Sciatic nerve (tissue), 2 donors: ENCODE measurements around the gene TSEN2. TPM values are rescaled to one million over a fixed set of nuclear protein-coding genes. Genes with fewer than 3 reads are reported as not detected.

Experiments used
- ATAC-seq: fragments of 200-7000 bp; cut with Tn5 transposase; one replicate; pipeline ENCODE4 v1.9.1; 2020; ENCODE audit warnings: mild to moderate bottlenecking, moderate library complexity
- DNase-seq: peaks from one replicate; pipeline ENCODE4 v3.0.0-alpha.2; 2020; ENCODE audit warnings: low spot score
- intact Hi-C: fragments of 100-400 bp; cut with DNase I; formaldehyde crosslinking; loops from one replicate; pipeline ENCODE4 v1.14.2; 2022
- total RNA-seq: library from RNA; stranded (reverse); fragmentation: NEBNext Ultra II Directional; extraction: Animal tissue kit (Norgen Biotek cat#: 25700); gene quantifications from one replicate; pipeline ENCODE4 v1.2.1, GENCODE V29; 2021
- donor health status: DM: no; HTN: no; CAD: no.
- donor health status: DM: no; HTN: no; CAD: no.

Gene TSEN2
- total RNA-seq, 1 donor from 2014 or later: 22.2 TPM

DNA sequence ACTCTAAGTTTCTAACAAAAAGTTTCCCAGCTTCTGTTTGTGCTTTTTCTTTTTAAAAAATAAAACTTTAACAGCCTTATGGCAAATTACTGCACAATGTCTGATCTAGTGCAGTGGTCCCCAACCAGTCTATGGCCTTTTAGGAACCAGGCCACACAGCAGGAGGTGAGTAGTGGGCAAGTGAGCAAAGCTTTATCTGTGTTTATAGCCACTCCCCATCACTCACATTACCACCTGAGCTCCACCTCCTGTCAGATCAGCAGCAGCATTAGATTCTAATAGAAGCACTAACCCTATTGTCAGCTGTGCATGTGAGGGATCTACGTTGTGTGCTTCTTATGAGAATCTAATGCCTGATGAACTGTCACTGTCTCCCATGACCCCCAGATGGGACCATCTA lies 78.2 kb downstream of the TSEN2 start:
- ATAC-seq: no peak
- intact Hi-C loops: no loop called here
- no peak for DNase-seq

DNA sequence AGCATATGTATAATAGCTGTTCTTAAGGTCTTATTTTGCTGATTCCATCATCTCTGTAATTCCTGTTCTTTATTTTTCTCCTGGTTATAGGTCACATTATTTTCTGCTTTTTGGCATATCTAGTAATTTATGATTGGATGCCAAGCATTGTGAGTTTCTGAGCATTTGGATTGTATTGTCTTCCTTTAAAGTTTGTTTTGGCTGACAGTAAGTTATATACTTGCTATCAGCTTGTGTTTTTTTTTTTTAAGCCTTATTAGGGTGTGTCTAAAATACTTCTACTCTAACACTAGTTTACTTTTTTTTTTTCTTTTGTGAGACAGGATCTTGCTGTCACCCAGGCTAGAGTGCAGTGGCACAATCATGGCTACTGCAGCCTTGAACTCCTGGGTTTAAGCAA lies 82.7 kb downstream of the TSEN2 start:
- intact Hi-C loops: no loop called here
- ATAC-seq: no peak
- no peak for DNase-seq

DNA sequence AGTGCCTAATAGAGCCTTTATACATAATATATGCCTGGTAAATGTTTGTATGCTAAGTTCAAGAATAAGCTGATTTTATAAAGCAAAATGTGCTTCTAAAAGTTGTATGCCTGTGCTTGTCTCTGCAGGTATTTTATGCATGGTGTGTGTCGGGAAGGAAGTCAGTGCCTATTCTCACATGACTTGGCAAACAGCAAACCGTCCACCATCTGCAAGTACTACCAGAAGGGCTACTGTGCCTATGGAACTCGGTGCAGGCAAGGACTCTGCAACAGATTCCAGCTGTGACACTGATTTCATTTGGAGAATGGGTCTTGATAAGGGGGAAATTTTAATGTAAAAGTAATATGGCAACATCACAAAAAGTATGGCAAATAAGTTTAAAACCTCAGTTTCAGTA lies 84.5 kb downstream of the TSEN2 start:
- DNase-seq (no peak), ATAC-seq (no peak)
- intact Hi-C loops: no loop called here

DNA sequence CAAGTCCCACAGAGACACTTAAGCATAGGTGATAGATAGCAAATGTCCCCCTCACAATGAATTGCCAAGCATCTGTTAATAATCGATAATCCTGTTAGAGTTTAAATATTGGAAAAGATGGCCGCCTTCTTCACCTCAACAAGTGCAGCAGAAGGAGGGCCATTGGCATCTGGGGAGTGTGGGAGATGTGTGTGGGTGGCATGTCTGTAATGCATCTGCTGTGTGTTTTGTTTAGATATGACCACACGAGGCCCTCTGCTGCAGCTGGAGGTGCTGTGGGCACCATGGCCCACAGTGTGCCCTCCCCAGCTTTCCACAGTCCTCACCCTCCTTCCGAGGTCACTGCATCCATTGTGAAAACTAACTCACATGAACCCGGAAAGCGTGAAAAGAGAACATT lies 85.6 kb downstream of the TSEN2 start:
- no peak for ATAC-seq
- no peak for DNase-seq
- intact Hi-C loops: no loop called here

DNA sequence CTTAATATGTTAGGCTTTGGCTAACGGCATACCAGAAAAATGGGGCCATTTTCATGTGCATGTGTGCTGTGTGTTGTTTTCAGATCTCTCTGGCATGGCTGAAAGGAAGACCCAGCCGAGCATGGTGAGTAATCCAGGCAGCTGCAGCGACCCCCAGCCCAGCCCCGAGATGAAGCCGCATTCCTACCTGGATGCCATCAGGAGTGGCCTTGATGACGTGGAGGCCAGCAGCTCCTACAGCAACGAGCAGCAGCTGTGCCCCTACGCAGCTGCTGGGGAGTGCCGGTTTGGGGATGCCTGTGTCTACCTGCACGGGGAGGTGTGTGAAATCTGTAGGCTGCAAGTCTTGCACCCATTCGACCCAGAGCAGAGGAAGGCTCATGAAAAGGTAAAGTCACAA lies 87.7 kb downstream of the TSEN2 start:
- ATAC-seq: no peak
- intact Hi-C loops: no loop called here

DNA sequence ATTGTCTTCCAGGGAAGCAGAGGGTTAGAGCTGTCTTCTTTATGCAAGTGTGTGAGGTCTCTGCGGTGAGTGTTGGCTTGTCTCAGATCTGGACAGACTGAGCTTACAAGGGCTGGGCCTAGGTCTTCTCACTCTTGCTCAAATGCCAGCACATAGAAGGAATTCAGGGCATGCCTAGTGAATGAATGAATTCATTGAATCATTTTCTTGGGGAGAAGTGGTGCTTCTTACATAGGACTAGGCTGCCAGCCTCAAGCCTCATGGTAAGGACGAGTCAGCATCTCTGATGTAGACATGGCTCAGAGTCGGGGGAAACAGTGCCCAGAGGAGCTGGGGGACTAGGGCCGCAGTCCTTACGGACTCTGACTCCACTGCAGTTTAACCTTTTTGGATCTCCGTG lies 89.9 kb downstream of the TSEN2 start:
- DNase-seq: no peak
- intact Hi-C loops: no loop called here
- ATAC-seq: no peak

More for the DNA sequence above, 87.7 kb downstream of the TSEN2 start:
- DNase-seq: no peak

DNA sequence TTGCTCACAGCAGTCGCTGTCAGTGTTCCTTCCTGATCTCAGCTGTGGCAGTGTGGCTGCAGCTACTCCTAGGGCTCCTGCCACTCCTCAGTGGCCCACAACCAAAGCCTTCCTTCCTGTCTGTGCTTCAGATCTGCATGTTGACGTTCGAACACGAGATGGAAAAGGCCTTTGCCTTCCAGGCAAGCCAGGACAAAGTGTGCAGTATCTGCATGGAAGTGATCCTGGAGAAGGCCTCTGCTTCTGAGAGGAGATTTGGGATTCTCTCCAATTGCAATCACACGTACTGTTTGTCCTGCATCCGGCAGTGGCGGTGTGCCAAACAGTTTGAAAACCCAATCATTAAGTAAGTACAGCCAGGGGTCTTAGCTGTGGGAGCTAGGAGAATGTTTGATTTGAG lies 90.4 kb downstream of the TSEN2 start:
- intact Hi-C loops: no loop called here
- DNase-seq: no peak
- ATAC-seq: no peak

DNA sequence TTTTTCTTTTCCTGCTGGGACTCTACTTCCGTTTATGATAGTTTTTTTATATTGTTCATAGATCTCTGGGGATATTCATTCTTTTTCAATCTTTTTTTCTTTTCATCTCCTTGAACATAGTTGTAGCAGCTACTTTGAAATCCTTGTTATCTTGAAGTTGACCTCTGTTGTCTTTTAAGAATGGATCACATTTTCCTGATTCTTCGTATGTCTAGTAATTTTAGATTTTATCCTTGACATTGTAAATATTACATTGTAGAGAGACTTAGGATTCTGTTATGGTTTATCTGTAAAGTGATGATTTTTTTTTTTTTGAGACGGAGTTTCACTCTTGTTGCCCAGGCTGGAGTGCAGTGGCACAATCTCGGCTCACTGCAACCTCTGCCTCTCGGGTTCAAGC lies 93.1 kb downstream of the TSEN2 start:
- no peak for ATAC-seq
- intact Hi-C loops: no loop called here

DNA sequence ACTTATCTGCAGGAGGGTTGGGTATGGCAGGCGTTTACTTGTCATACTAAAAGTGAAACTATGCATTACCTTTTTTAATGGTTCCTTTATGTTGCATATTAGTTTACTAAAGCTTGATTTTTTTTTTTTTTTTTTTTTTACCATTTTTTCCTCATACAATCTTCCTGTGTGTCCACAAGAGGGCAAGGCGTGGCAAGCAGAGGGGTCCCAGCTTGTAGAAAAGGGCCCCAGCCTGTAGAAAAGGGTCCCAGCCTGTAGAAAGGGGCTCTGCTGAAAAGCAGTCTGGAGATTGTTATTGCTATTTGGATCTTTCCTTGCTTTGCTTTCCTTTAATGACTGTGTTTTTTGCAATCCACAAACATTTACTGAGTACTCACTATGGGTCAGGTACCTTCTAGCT lies 94.5 kb downstream of the TSEN2 start:
- ATAC-seq: no peak
- intact Hi-C loops: no loop called here
- no peak for DNase-seq

More for the DNA sequence above, 93.1 kb downstream of the TSEN2 start:
- no peak for DNase-seq

DNA sequence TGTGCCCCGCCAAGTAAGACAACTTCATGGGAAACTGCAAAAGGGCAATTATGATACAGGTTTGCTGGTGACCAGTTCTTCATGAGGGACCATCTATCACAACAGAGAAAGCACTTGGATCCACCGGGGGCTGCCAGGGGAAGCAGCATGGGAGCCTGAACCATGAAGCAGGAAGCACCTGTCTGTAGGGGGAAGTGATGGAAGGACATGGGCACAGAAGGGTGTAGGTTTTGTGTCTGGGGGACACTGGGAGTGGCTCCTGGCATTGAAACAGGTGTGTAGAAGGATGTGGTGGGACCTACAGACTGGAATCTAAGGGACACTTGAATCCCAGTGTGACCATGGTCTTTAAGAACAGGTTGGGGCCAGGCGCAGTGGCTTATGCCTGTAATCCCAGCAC lies 95.2 kb downstream of the TSEN2 start:
- ATAC-seq: no peak
- no peak for DNase-seq
- intact Hi-C loops: no loop called here

DNA sequence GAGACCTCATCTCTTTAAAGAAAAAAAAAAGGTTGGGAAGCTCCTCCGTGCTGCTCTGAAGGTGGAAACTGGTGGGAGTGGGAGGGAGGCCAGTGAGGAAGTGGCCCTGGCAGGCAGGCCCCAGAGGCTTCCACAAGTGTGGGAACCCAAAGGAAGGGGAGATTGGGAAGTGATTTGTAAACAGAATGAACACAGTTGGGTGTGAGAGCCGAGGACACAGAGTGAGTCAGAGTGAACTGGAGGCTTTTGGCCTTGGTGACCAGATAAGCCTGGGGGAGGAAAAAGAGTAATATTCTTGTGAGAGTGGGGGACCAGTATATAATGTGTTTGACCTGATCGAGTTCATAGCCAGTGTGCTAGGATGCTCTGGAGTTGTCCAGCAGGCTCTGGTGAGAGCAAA lies 95.6 kb downstream of the TSEN2 start:
- DNase-seq (no peak), ATAC-seq (no peak)
- intact Hi-C loops: no loop called here

DNA sequence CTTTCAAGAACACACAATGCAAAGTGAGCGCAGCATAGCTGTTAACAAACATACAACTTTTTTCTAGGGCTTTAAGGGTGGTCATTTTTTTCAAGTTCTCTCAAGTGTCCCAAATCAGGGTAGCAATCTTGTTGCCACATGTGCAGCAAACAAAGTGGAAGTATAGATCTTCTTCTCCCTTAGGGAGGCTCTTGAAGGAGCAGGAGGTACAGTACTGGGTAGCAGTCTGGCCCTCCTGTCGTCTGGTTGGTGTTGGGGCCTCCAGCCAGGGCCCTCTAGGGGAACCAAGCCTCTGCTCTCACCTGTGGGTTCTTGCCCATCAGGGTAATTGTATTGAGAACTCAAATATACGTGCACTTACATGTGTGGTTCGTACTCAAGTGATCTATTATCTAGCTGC lies 98.5 kb downstream of the TSEN2 start:
- ATAC-seq (no peak), DNase-seq (no peak)
- intact Hi-C loops: no loop called here

Other genes starting within 250 kb of the TSEN2 start
- gene PPARG, start 195.4 kb upstream of the TSEN2 start, total RNA-seq: 37.8 TPM
- not detected for gene MKRN2OS, start 61.0 kb downstream of the TSEN2 start, total RNA-seq
- gene MKRN2, start 72.6 kb downstream of the TSEN2 start, total RNA-seq: 23.9 TPM
- gene RAF1, start 179.6 kb downstream of the TSEN2 start, total RNA-seq: 90.5 TPM